ENCODE results near the gene DDX20. TPM values are rescaled to one million over a fixed set of nuclear protein-coding genes. Genes with fewer than 3 reads are reported as not detected.

Gene DDX20
- total and polyA plus RNA-seq, 2 of the 8 experiments (the other 6 are each of a cell fraction or from before 2014, with no cell fraction given) = 7.5 to 24.7 TPM

DNA sequence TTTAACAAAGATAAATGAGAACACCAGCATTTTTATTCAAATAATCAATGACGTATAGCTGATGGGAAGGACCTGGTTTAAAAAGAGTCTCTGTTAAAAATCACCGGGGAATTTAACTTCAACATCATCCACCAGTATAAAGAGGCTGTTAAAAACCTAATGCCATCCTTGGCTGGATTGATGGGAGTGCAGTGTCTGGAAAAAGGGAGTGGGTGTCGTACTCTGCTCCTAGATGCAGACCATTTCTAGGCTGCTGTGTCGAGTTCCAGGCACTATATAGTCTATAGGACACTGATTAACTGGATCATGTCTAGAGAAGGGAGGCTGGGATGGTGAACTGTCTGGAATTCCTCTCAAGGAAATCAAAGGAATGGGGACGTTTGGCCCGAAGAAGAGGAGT is 36.1 kb downstream of the DDX20 start:
- no peak overlapping the region for H3K27ac ChIP-seq (ENCODE audit: low read depth, low read length)
- H3K4ac ChIP-seq (replicated peaks; ENCODE audit: insufficient read length, low read depth, low read length) = no peak overlapping the region
- no peaks in the 10 kb centered on the region for H3K79me2 ChIP-seq (ENCODE audit: control insufficient read depth in 1 of 2, insufficient read depth in 2 of 2, low read length in 2 of 2)
- no peaks in the 10 kb centered on the region for H3K27me3 ChIP-seq (replicated peaks in 1 of 4; ENCODE audit: control insufficient read depth in 3 of 4, extremely low read depth in 1 of 4, insufficient read depth in 3 of 4, low read length in 3 of 4)
- H3K18ac ChIP-seq (ENCODE audit: extremely low read depth, low read length) = no peak overlapping the region
- no peak overlapping the region for H3K4me2 ChIP-seq (ENCODE audit: insufficient read depth in 1 of 2, low read depth in 2 of 2, low read length in 2 of 2)
- no peaks in the 10 kb centered on the region for H4K20me1 ChIP-seq (replicated peaks in 1 of 2; ENCODE audit: control insufficient read depth in 1 of 2, insufficient read depth in 2 of 2, low read length in 2 of 2)
- H3K36me3 ChIP-seq (ENCODE audit: control insufficient read depth in 2 of 4, insufficient read depth in 4 of 4, low read length in 3 of 4) = no peaks in the 10 kb centered on the region
- H3K79me1 ChIP-seq (ENCODE audit: low read depth, low read length) = no peaks in the 10 kb centered on the region
- POLR2A ChIA-PET (ENCODE audit: partially characterized antibody) = interaction anchor here (0.8 kb wide), 1 partner anchor 15 kb away, joined by 3 read pairs; no protein-coding TSS in a partner anchor
- peak overlapping the region; percentile 92; the same call in 1 of the 2 replicates for H2AFZ ChIP-seq (ENCODE audit: low read length)
- H2AK5ac ChIP-seq (ENCODE audit: low read depth, low read length) = no peak overlapping the region
- no peak overlapping the region for H4K5ac ChIP-seq (ENCODE audit: insufficient read length, low read depth, low read length)
- H3K23me2 ChIP-seq (ENCODE audit: low read depth, low read length) = no peaks in the 10 kb centered on the region
- no peak overlapping the region for H3K23ac ChIP-seq (ENCODE audit: insufficient read length)
- H3K9ac ChIP-seq (replicated peaks in 1 of 4; ENCODE audit: extremely low read depth in 1 of 4, low read depth in 3 of 4, low read length in 3 of 4) = no peak overlapping the region
- DNase-seq (ENCODE audit: low read depth in 1 of 2, low spot score in 2 of 2) (no peak), FAIRE-seq (no peak)
- no peak overlapping the region for H2BK120ac ChIP-seq (replicated peaks; ENCODE audit: low read depth, low read length)
- no peak overlapping the region for H3K56ac ChIP-seq (replicated peaks; ENCODE audit: insufficient read length, low read depth, low read length)
- no peak overlapping the region; the same call in 1 of the 2 replicates for H2BK12ac ChIP-seq (ENCODE audit: low read depth, low read length)
- H3K4me3 ChIP-seq (ENCODE audit: extremely low read depth in 1 of 4, insufficient read depth in 2 of 4, low read depth in 3 of 4, low read length in 4 of 4) = no peak overlapping the region
- no peak overlapping the region for H2BK15ac ChIP-seq (ENCODE audit: low read length)
- no peak overlapping the region for H2BK20ac ChIP-seq (ENCODE audit: low read length)
- no peak overlapping the region for H3K14ac ChIP-seq (ENCODE audit: insufficient read length)
- H2BK5ac ChIP-seq (ENCODE audit: low read depth, low read length) = no peak overlapping the region
- 87% methylated on average over 6 of the region's 6 CpGs; no CpG with 5 or more reads in 1 of the 2 experiments for WGBS, 2 experiments (ENCODE audit: extremely low coverage in 1 of 2, insufficient coverage in 1 of 2, insufficient read length in 1 of 2, insufficient replicate concordance in 2 of 2, low coverage in 1 of 2, low lambda C conversion rate in 2 of 2, missing lambda C conversion rate in 1 of 2)
- H4K91ac ChIP-seq (replicated peaks; ENCODE audit: insufficient read length, low read length) = no peak overlapping the region
- H4K8ac ChIP-seq (ENCODE audit: extremely low read depth, insufficient read depth, low read length) = no peak overlapping the region
- peaks cover 0 to 4% (median 0%) of the 10 kb centered on the region in 4 experiments; a peak in 1 of 7 replicates for H3K4me1 ChIP-seq (replicated peaks in 1 of 4; ENCODE audit: control insufficient read depth in 3 of 4, insufficient read depth in 4 of 4, low read length in 3 of 4)
- H3K9me3 ChIP-seq (ENCODE audit: insufficient read depth in 2 of 2, low read depth in 1 of 2, low read length in 1 of 2) = no peaks in the 10 kb centered on the region
- CTCF ChIA-PET (ENCODE audit: partially characterized antibody) = interaction anchor here (0.6 to 3.1 kb wide), 3 partner anchors 22 to 200 kb away, joined by 3 to 9 read pairs (median 6); no protein-coding TSS in a partner anchor
- TF ChIP-seq CBX5 (IDR thresholded peaks at IDR 0.05; ENCODE audit: low read depth, low read length) (no peak), JUN (IDR thresholded peaks at IDR 0.05; ENCODE audit: low read depth, low read length) (no peak), POLR2AphosphoS5 (IDR thresholded peaks at IDR 0.05; ENCODE audit: low read depth, low read length) (no peak), RFX5 (IDR thresholded peaks at IDR 0.05; ENCODE audit: borderline replicate concordance, low read depth, low read length) (no peak), CBX8 (IDR thresholded peaks at IDR 0.05; ENCODE audit: borderline replicate concordance, low read depth, low read length) (no peak), POU5F1 (IDR thresholded peaks at IDR 0.05; ENCODE audit: low read depth, low read length) (no peak), GTF2F1 (IDR thresholded peaks at IDR 0.05; ENCODE audit: borderline replicate concordance, low read depth, low read length) (no peak), KDM4A (IDR thresholded peaks at IDR 0.05; ENCODE audit: low read depth, low read length, severe bottlenecking) (no peak), RAD21 (IDR thresholded peaks at IDR 0.05 in 1 of 2, conservative IDR thresholded peaks at IDR 0.05 in 1 of 2; ENCODE audit: low read depth in 2 of 2, low read length in 2 of 2) (no peak), PHF8 (conservative IDR thresholded peaks at IDR 0.05; ENCODE audit: low read depth, low read length) (no peak), CTBP2 (IDR thresholded peaks at IDR 0.05; ENCODE audit: borderline replicate concordance, insufficient read depth, insufficient read length, low read length) (no peak), YY1 (IDR thresholded peaks at IDR 0.05; ENCODE audit: low read depth, low read length) (no peak), CHD1 (IDR thresholded peaks at IDR 0.05; ENCODE audit: low read depth, low read length) (no peak), SP2 (IDR thresholded peaks at IDR 0.05; ENCODE audit: low read length) (no peak)
